Femur (tissue), 1 donor: ENCODE measurements around the gene PTTG1.

ENCODE experiments used
- DNase-seq: peaks from one replicate; pipeline ENCODE4 v3.0.0-alpha.2; 2017

The PTTG1 gene

GRCh38 chr5:160456480-160457177 lies 35.0 kb downstream of the PTTG1 start:
- no peak for DNase-seq

GRCh38 chr5:160457252-160457651 lies 35.6 kb downstream of the PTTG1 start:
- no peak for DNase-seq

- no peak for DNase-seq
These were observed 37.4 kb downstream of the PTTG1 start for GRCh38 chr5:160458806-160459800.

GRCh38 chr5:160460377-160461049 lies 38.9 kb downstream of the PTTG1 start:
- DNase-seq, result no peak

- DNase-seq, result no peak
These were observed 39.7 kb downstream of the PTTG1 start for GRCh38 chr5:160461378-160461777.

GRCh38 chr5:160462167-160462566 lies 40.5 kb downstream of the PTTG1 start:
- DNase-seq, result no peak

GRCh38 chr5:160463227-160463626 lies 41.6 kb downstream of the PTTG1 start:
- DNase-seq, result no peak

- no peak for DNase-seq
These were observed 42.2 kb downstream of the PTTG1 start for GRCh38 chr5:160463740-160464465.

GRCh38 chr5:160464466-160464797 lies 42.8 kb downstream of the PTTG1 start:
- no peak for DNase-seq

- DNase-seq, result no peak
These were observed 44.5 kb downstream of the PTTG1 start for GRCh38 chr5:160466116-160466515.

- no peak for DNase-seq
These were observed 45.4 kb downstream of the PTTG1 start for GRCh38 chr5:160466889-160467554.

- peak; percentile 84 for DNase-seq
These were observed 46.1 kb downstream of the PTTG1 start for GRCh38 chr5:160467555-160468362.

- DNase-seq, result no peak
These were observed 46.8 kb downstream of the PTTG1 start for GRCh38 chr5:160468363-160468975.

GRCh38 chr5:160469156-160470144 lies 47.8 kb downstream of the PTTG1 start:
- DNase-seq, result no peak

GRCh38 chr5:160470437-160471361 lies 49.0 kb downstream of the PTTG1 start:
- no peak for DNase-seq

- no peak for DNase-seq
These were observed 50.1 kb downstream of the PTTG1 start for GRCh38 chr5:160471761-160472160.

GRCh38 chr5:160472482-160472881 lies 50.8 kb downstream of the PTTG1 start:
- no peak for DNase-seq

GRCh38 chr5:160473681-160474080 lies 52.0 kb downstream of the PTTG1 start:
- no peak for DNase-seq
